MG63 (cell line): Measurements from ENCODE around the gene SDS. TPM values are rescaled to one million over a fixed set of nuclear protein-coding genes. Genes with fewer than 3 reads are reported as not detected.

ENCODE experiments used
- DNase-seq: peaks from one replicate; pipeline ENCODE4 v3.0.0-alpha.2; 2020
- H3K27me3 ChIP-seq: fragments of 250-450 bp; sonication (Bioruptor Pico); 2 replicates; pipeline ENCODE4 v1.5.1; 2020; ENCODE audit warnings: mild to moderate bottlenecking, moderate library complexity
- H3K36me3 ChIP-seq: fragments of 250-450 bp; sonication (Bioruptor Pico); 2 replicates; pipeline ENCODE4 v1.5.1; 2020; ENCODE audit warnings: mild to moderate bottlenecking, moderate library complexity
- H3K4me3 ChIP-seq: fragments of 250-450 bp; sonication (Bioruptor Pico); 2 replicates; pipeline ENCODE4 v1.5.1; 2020; ENCODE audit warnings: mild to moderate bottlenecking, moderate library complexity
- H3K9me3 ChIP-seq: fragments of 250-450 bp; sonication (Bioruptor Pico); 2 replicates; pipeline ENCODE4 v1.5.1; 2020; ENCODE audit warnings: mild to moderate bottlenecking, moderate library complexity
- total RNA-seq: library from RNA; depleted of rRNA; stranded (reverse); fragments of >200 nt; shearing (Covaris generic); gene quantifications from 2 replicates; pipeline ENCODE4 v1.2.3, GENCODE V29; 2014; ENCODE audit warnings: low replicate concordance

Gene SDS
- total RNA-seq, 1 experiment from 2014 or later, result not detected

- Histone ChIP-seq H3K9me3 (no peaks in the 10 kb centered on the region), H3K36me3 (no peaks in the 10 kb centered on the region), H3K4me3 (no peak overlapping the region), H3K27me3 (no peaks in the 10 kb centered on the region)
- no peak for DNase-seq
These were observed 33.5 kb upstream of the SDS start for GRCh38 chr12:113436993-113437728.

GRCh38 chr12:113436586-113436985 is 32.9 kb upstream of the SDS start:
- H3K4me3 ChIP-seq, result no peak overlapping the region
- H3K9me3 ChIP-seq, result no peaks in the 10 kb centered on the region
- DNase-seq, result no peak
- no peaks in the 10 kb centered on the region for H3K27me3 ChIP-seq
- no peaks in the 10 kb centered on the region for H3K36me3 ChIP-seq

DNA sequence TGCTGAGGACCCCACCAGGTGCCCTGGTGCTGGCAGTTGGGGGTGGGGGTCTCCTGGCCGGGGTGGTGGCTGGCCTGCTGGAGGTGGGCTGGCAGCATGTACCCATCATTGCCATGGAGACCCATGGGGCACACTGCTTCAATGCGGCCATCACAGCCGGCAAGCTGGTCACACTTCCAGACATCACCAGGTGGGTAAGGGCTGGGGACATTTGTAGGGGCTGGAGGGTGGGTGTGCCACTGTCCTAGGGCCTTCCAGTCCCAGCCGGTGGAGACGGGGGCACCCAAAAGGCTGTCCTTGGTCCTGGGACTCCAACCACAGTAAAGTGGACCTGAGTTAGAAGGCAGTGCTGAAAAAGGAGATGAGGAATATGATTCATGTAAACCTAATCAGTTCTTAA is 31.7 kb upstream of the SDS start:
- Histone ChIP-seq H3K36me3 (no peaks in the 10 kb centered on the region), H3K27me3 (no peaks in the 10 kb centered on the region), H3K9me3 (no peaks in the 10 kb centered on the region), H3K4me3 (no peak overlapping the region)
- no peak for DNase-seq

GRCh38 chr12:113432986-113433385 is 29.3 kb upstream of the SDS start:
- Histone ChIP-seq H3K4me3 (no peak overlapping the region), H3K9me3 (no peaks in the 10 kb centered on the region), H3K36me3 (no peaks in the 10 kb centered on the region), H3K27me3 (no peaks in the 10 kb centered on the region)
- DNase-seq, result no peak

DNA sequence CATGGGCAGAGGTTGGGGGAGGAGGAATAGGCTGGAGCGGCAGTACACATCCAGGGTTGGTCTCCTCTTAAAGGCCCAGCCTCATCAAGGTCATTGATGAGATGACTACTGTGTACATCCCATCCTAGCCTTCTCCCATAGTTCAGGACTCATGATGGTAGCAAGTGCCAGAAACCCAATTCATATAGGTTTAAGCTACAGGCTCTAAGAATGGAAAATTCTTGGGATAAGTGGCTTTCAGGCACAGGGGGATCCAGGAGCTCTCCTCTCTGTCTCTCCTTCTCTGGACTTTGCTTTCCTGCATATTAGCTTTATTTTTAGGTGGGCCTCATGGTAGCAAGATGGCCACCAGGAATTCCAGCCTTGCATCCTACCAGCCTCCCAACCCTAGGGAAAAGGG is 24.8 kb upstream of the SDS start:
- no peaks in the 10 kb centered on the region for H3K27me3 ChIP-seq
- no peaks in the 10 kb centered on the region for H3K36me3 ChIP-seq
- H3K9me3 ChIP-seq, result no peaks in the 10 kb centered on the region
- H3K4me3 ChIP-seq, result no peak overlapping the region
- no peak for DNase-seq

DNA sequence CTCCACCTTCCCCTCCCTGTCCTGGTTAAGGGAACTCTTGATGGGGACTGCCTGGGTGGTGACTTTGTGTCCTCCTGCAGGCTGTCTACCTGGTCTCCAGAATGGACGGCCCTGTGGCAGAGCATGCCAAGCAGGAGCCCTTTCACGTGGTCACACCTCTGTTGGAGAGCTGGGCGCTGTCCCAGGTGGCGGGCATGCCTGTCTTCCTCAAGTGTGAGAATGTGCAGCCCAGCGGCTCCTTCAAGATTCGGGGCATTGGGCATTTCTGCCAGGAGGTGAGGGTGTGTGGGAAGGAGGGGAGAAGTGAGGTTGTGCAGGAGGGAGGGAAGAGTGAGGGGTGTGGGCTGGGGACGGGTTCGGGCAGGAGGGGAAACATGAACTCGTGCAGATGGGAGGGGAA is 24.2 kb upstream of the SDS start:
- Histone ChIP-seq H3K4me3 (no peak overlapping the region), H3K36me3 (no peaks in the 10 kb centered on the region), H3K9me3 (no peaks in the 10 kb centered on the region), H3K27me3 (no peaks in the 10 kb centered on the region)
- no peak for DNase-seq

- no peaks in the 10 kb centered on the region for H3K27me3 ChIP-seq
- DNase-seq, result no peak
- no peaks in the 10 kb centered on the region for H3K9me3 ChIP-seq
These were observed 22.3 kb upstream of the SDS start for GRCh38 chr12:113425960-113426453.

DNA sequence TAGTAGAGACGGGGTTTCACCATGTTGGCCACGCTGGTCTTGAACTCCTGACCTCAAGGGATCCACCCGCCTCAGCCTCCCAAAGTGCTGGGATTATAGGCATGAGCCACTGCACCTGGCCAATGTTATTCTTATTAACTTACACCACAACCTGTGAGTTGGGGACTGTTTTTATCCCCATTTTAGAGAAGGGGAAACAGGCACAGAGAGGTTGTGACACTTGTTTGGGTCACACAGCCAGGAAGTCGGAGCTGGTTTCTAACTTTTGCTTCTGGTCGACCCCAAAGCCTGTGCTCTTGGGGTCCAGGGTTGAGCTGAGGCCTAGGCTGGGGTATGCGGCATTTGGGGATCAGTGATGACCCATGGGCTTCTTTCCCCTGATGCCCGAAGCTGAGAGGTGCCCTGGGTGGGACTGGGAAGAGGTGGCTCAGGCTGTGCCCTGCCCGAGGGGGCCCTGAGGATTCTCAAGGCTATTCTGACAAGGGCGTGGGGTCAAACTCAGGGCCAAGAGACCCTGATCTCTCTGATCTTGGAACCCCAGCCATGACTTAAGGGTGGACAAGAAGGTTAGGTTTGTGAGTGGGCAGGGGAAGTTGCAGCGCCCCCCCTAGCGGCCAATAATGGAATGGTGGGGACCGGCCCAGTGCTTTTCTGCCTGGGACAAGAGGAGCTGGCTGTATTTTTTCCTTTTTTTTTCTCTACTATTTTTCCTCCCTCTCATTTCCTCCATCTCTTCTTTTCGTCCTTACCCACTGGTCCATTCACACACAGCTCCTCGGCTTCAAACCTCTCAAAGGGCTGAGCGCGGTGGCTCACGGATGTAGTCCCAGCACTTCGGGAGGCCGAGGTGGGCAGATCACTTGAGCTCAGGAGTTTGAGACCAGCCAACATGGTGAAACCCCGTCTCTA is 21.5 kb upstream of the SDS start:
- DNase-seq, result peak; percentile 30
- H3K36me3 ChIP-seq, result no peaks in the 10 kb centered on the region
- H3K4me3 ChIP-seq, result no peak overlapping the region
- H3K27me3 ChIP-seq, result no peaks in the 10 kb centered on the region
- H3K9me3 ChIP-seq, result no peaks in the 10 kb centered on the region

More at GRCh38 chr12:113425960-113426453, 22.3 kb upstream of the SDS start:
- Histone ChIP-seq H3K36me3 (no peaks in the 10 kb centered on the region), H3K4me3 (no peak overlapping the region)

DNA sequence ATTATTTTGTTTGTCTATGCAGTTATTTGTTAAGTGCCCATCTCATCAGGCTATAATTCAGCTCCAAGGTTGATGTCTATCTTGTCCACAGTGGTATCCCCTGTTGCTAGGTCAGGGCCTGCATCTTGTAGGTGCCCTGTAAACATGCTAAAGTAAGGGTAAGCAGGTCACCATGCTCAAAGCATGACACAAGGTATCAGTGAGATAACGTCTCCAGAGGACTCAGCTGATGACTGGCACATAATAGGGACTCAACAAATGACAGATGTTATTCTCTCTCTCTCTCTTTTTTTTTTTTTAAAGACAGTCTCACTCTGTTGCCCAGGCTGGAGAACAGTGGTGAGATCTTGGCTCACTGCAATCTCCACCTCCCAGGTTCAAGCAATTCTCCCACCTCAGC is 20.8 kb upstream of the SDS start:
- Histone ChIP-seq H3K27me3 (no peaks in the 10 kb centered on the region), H3K4me3 (no peak overlapping the region), H3K36me3 (no peaks in the 10 kb centered on the region), H3K9me3 (no peaks in the 10 kb centered on the region)
- no peak for DNase-seq

DNA sequence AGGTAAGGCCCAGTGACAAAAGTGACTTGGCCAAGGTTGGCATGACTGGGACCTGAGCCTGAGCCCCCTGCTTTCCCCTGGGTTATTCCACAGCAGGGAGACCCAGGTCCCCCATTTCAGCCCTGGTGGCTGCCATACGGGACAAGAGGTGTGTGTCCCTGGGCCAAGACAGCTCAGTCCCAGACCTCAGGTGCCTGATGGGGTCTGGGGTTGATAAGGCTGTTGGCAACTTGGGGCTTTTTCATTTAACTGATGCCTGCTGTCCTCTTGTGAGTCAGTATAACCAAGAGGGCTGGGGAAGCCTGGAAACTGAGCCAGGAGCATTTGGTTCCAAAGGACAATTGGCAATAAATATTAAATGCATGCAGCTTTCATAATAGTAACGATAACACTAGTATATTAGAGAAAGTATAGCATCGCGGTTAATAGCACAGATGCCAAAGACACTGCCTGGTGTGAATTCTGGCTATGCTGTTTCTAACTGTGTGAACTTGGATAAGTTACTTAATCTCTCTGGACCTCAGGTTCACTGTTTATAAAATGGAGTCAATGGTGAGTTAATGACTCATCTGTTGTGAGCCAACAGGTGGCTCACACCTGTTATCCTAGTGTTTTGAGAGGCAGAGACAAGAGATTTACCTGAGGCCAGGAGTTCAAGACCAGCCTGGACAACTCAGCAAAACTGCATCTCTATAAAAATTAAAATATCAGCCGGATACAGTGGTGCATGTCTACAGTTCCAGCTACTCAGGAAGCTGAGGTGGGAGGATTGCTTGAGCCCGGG is 19.4 kb upstream of the SDS start:
- no peak for DNase-seq
- peak overlapping the region; percentile 81 for H3K4me3 ChIP-seq
- no peaks in the 10 kb centered on the region for H3K27me3 ChIP-seq

GRCh38 chr12:113422030-113422885 is 18.6 kb upstream of the SDS start, which contains the start of gene SDSL:
SDSL (plus strand) TSS chr12:113422380; CDS start chr12:113427983, 5,603 bp downstream.
- H3K9me3 ChIP-seq, result no peaks in the 10 kb centered on the region
- H3K36me3 ChIP-seq, result no peaks in the 10 kb centered on the region
- no peaks in the 10 kb centered on the region for H3K27me3 ChIP-seq
- peak within 1 kb of the TSS; percentile 81 for H3K4me3 ChIP-seq
- peak; percentile 90 for DNase-seq

More for the DNA sequence above, 19.4 kb upstream of the SDS start:
- no peaks in the 10 kb centered on the region for H3K9me3 ChIP-seq
- no peaks in the 10 kb centered on the region for H3K36me3 ChIP-seq

GRCh38 chr12:113420996-113421595 is 17.4 kb upstream of the SDS start:
- H3K4me3 ChIP-seq, result no peak overlapping the region
- no peaks in the 10 kb centered on the region for H3K27me3 ChIP-seq
- DNase-seq, result no peak
- no peaks in the 10 kb centered on the region for H3K9me3 ChIP-seq
- no peaks in the 10 kb centered on the region for H3K36me3 ChIP-seq

DNA sequence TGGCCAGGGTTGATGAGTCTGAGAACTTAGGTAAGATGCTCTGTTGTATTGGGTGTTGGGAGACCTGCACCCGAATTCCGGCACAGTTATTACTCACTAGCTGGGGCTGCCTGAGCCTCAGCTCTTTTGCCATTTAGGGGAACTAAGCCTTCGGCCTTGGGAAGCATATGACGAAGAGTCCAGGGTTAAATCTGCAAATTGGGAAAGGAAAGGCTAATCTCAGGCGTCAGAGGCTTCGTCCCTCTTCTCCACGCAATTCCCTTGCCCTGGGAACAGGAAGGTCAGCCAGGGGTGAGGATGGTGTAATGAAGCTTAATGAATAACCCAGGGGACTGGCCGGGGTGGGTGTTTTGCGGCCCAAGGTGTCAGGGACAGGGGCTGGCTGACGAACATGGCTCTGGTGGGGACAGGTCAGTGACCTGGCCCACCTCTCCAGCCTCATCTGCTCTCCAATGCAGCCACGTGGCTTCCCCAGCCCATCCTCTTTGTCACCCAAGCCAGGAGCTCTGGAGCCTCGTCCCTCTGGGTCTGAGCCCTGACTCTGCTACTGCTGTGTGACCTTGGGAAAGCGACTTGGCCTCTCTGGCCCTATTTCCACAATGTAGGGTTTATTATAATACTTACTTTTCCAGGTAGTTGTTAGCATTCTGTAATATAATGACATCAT is 14.7 kb upstream of the SDS start:
- DNase-seq, result no peak
- H3K9me3 ChIP-seq, result no peaks in the 10 kb centered on the region
- no peaks in the 10 kb centered on the region for H3K36me3 ChIP-seq

GRCh38 chr12:113416091-113416754 is 12.5 kb upstream of the SDS start:
- no peaks in the 10 kb centered on the region for H3K36me3 ChIP-seq
- no peaks in the 10 kb centered on the region for H3K27me3 ChIP-seq
- no peak for DNase-seq
- H3K9me3 ChIP-seq, result no peaks in the 10 kb centered on the region
- no peak overlapping the region for H3K4me3 ChIP-seq

More for the DNA sequence above, 14.7 kb upstream of the SDS start:
- Histone ChIP-seq H3K4me3 (no peak overlapping the region), H3K27me3 (no peaks in the 10 kb centered on the region)
